PC-9 (cell line): ENCODE data around the gene NUP155.

Experiments used
- CTCF ChIP-seq: fragments of 200-600 bp; sonication (generic); conservative IDR thresholded peaks from 2 replicates; pipeline ENCODE4 v1.6.1; 2017; ENCODE audit warnings: mixed run types, antibody characterized with exemption, mild to moderate bottlenecking, moderate library complexity
- EZH2 ChIP-seq: fragments of 200-600 bp; sonication (generic); IDR thresholded peaks from 2 replicates; pipeline ENCODE4 v1.8.0; 2017; ENCODE audit warnings: antibody characterized with exemption, low read depth

- TF ChIP-seq CTCF (no peak; the same call in 1 of the 2 replicates), EZH2 (no peak)
Measured at GRCh38 chr5:37248970-37249814, 121.7 kb downstream of the NUP155 start, which contains the start of gene CPLANE1.
